Measurements from ENCODE around the gene JUNB. TPM values are rescaled to one million over a fixed set of nuclear protein-coding genes. Genes with fewer than 3 reads are reported as not detected.

The JUNB gene
- total and polyA plus RNA-seq, 2 of the 13 experiments (the other 11 are each of a cell fraction or from before 2014, with no cell fraction given) = 7.7 to 8.2 TPM

DNA sequence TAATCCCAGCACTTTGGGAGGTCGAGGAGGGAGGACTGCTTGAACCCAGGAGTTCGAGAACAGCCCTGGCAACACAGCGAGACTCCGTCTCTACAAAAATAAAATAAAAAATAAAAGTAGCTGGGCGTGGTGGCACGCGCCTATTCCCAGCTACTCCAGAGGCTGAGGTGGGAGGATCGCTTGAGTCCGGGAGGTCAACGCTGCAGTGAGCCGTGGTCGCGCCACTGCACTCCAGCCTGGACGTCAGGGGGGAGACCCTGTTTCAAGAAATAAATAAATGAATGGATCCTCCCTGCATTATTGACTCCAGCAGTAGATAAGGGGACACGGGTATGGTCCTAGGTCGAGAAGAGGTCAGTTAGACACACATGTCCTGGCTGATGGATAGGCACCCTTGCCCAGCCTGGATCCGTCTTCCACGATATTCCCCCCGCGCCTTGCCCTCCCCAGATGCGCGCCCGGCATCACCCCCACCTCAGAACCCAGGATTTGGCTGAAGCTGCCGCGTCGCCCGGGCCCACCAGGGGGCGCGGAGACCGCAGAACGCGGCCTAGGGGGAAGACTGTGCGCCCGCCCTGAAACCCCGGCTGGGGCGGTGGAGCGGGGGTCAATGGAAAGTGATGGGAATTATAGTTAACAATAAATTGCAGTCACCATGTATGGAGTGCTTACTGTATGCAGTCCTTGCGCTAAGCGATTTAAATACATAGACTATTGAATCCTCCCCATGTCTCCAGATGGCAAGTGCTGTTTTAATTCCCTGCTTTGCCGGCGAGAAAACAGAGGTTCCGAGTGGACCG lies 13.9 kb upstream of the JUNB start (continued):
- TF ChIP-seq, protein P1, sequence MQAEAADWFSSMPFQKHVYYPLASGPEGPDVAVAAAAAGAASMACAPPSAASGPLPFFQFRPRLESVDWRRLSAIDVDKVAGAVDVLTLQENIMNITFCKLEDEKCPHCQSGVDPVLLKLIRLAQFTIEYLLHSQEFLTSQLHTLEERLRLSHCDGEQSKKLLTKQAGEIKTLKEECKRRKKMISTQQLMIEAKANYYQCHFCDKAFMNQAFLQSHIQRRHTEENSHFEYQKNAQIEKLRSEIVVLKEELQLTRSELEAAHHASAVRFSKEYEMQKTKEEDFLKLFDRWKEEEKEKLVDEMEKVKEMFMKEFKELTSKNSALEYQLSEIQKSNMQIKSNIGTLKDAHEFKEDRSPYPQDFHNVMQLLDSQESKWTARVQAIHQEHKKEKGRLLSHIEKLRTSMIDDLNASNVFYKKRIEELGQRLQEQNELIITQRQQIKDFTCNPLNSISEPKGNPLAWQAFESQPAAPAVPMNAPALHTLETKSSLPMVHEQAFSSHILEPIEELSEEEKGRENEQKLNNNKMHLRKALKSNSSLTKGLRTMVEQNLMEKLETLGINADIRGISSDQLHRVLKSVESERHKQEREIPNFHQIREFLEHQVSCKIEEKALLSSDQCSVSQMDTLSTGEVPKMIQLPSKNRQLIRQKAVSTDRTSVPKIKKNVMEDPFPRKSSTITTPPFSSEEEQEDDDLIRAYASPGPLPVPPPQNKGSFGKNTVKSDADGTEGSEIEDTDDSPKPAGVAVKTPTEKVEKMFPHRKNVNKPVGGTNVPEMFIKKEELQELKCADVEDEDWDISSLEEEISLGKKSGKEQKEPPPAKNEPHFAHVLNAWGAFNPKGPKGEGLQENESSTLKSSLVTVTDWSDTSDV (CRISPR knock-in tag; IDR thresholded peaks at IDR 0.05) = no peak
- TF ChIP-seq, protein P2, sequence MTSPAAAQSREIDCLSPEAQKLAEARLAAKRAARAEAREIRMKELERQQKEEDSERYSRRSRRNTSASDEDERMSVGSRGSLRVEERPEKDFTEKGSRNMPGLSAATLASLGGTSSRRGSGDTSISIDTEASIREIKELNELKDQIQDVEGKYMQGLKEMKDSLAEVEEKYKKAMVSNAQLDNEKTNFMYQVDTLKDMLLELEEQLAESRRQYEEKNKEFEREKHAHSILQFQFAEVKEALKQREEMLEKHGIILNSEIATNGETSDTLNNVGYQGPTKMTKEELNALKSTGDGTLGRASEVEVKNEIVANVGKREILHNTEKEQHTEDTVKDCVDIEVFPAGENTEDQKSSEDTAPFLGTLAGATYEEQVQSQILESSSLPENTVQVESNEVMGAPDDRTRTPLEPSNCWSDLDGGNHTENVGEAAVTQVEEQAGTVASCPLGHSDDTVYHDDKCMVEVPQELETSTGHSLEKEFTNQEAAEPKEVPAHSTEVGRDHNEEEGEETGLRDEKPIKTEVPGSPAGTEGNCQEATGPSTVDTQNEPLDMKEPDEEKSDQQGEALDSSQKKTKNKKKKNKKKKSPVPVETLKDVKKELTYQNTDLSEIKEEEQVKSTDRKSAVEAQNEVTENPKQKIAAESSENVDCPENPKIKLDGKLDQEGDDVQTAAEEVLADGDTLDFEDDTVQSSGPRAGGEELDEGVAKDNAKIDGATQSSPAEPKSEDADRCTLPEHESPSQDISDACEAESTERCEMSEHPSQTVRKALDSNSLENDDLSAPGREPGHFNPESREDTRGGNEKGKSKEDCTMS (CRISPR knock-in tag; conservative IDR thresholded peaks at IDR 0.05) = no peak
- TF ChIP-seq ZNF772 (CRISPR knock-in tag; IDR thresholded peaks at IDR 0.05) (no peak), ZSCAN25 (CRISPR knock-in tag; IDR thresholded peaks at IDR 0.05) (no peak), ISL2 (CRISPR knock-in tag; IDR thresholded peaks at IDR 0.05) (no peak), ZSCAN20 (CRISPR knock-in tag; IDR thresholded peaks at IDR 0.05; ENCODE audit: borderline replicate concordance) (0 out of 2 replicates have a peak, but pooled peaks have one; percentile 51), ELF4 (CRISPR knock-in tag; IDR thresholded peaks at IDR 0.05; ENCODE audit: borderline replicate concordance) (no peak), HMG20A (CRISPR knock-in tag; IDR thresholded peaks at IDR 0.05; ENCODE audit: borderline replicate concordance) (no peak), HNRNPH1 (optimal IDR thresholded peaks at IDR 0.05; ENCODE audit: low read depth, low read length) (no peak), MEF2D (CRISPR knock-in tag; IDR thresholded peaks at IDR 0.05) (no peak), TOPORS (CRISPR knock-in tag; IDR thresholded peaks at IDR 0.05) (0 out of 2 replicates have a peak, but pooled peaks have one; percentile 46), SP2 (CRISPR knock-in tag; IDR thresholded peaks at IDR 0.05) (no peak), SIX1 (CRISPR knock-in tag; IDR thresholded peaks at IDR 0.05; ENCODE audit: borderline replicate concordance) (no peak), RBFOX2 (IDR thresholded peaks at IDR 0.05; ENCODE audit: low read depth, low read length) (0 out of 2 replicates have a peak, but pooled peaks have one; percentile 7), MYNN (CRISPR knock-in tag; IDR thresholded peaks at IDR 0.05; ENCODE audit: low read depth) (no peak), SIX4 (CRISPR knock-in tag; IDR thresholded peaks at IDR 0.05) (no peak), SUZ12 (IDR thresholded peaks at IDR 0.05; ENCODE audit: low read depth, low read length) (no peak), GABPB1 (CRISPR knock-in tag; IDR thresholded peaks at IDR 0.05) (no peak)
- TF ChIP-seq, protein P3, sequence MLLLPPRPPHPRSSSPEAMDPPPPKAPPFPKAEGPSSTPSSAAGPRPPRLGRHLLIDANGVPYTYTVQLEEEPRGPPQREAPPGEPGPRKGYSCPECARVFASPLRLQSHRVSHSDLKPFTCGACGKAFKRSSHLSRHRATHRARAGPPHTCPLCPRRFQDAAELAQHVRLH (CRISPR knock-in tag; IDR thresholded peaks at IDR 0.05; ENCODE audit: borderline replicate concordance, low read depth) = no peak
- TF ChIP-seq, protein P4, sequence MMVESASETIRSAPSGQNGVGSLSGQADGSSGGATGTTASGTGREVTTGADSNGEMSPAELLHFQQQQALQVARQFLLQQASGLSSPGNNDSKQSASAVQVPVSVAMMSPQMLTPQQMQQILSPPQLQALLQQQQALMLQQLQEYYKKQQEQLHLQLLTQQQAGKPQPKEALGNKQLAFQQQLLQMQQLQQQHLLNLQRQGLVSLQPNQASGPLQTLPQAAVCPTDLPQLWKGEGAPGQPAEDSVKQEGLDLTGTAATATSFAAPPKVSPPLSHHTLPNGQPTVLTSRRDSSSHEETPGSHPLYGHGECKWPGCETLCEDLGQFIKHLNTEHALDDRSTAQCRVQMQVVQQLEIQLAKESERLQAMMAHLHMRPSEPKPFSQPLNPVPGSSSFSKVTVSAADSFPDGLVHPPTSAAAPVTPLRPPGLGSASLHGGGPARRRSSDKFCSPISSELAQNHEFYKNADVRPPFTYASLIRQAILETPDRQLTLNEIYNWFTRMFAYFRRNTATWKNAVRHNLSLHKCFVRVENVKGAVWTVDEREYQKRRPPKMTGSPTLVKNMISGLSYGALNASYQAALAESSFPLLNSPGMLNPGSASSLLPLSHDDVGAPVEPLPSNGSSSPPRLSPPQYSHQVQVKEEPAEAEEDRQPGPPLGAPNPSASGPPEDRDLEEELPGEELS (CRISPR knock-in tag; IDR thresholded peaks at IDR 0.05) = no peak
- TF ChIP-seq, protein P5, sequence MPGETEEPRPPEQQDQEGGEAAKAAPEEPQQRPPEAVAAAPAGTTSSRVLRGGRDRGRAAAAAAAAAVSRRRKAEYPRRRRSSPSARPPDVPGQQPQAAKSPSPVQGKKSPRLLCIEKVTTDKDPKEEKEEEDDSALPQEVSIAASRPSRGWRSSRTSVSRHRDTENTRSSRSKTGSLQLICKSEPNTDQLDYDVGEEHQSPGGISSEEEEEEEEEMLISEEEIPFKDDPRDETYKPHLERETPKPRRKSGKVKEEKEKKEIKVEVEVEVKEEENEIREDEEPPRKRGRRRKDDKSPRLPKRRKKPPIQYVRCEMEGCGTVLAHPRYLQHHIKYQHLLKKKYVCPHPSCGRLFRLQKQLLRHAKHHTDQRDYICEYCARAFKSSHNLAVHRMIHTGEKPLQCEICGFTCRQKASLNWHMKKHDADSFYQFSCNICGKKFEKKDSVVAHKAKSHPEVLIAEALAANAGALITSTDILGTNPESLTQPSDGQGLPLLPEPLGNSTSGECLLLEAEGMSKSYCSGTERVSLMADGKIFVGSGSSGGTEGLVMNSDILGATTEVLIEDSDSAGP (CRISPR knock-in tag; IDR thresholded peaks at IDR 0.05; ENCODE audit: borderline replicate concordance) = peak; percentile 52

Measured in HepG2 (cell line).